ENCODE measurements around the gene TTC39B. TPM values are rescaled to one million over a fixed set of nuclear protein-coding genes. Genes with fewer than 3 reads are reported as not detected.

The TTC39B gene
- total RNA-seq, 1 experiment from 2014 or later = 6.0 TPM

DNA sequence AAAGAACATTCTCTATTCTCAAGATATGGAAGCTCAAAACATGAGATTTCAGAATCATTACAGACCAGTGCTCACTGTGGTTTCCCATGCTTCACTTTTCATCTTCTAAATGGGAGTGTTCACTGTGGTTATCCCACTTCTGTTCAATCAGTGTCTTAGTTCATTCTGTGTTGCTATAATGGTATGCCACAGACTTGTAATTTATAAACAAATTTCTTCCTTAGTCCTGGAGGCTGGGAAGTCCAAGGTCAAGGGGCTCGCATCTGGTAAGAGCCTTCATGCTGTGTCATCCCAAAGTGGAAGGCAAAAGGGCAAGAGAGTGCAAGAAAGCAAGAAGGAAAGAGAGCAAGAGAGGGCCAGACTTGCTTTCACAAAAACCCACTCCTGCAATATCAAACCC is 146.3 kb downstream of the TTC39B start:
- TF ChIP-seq, protein P1, sequence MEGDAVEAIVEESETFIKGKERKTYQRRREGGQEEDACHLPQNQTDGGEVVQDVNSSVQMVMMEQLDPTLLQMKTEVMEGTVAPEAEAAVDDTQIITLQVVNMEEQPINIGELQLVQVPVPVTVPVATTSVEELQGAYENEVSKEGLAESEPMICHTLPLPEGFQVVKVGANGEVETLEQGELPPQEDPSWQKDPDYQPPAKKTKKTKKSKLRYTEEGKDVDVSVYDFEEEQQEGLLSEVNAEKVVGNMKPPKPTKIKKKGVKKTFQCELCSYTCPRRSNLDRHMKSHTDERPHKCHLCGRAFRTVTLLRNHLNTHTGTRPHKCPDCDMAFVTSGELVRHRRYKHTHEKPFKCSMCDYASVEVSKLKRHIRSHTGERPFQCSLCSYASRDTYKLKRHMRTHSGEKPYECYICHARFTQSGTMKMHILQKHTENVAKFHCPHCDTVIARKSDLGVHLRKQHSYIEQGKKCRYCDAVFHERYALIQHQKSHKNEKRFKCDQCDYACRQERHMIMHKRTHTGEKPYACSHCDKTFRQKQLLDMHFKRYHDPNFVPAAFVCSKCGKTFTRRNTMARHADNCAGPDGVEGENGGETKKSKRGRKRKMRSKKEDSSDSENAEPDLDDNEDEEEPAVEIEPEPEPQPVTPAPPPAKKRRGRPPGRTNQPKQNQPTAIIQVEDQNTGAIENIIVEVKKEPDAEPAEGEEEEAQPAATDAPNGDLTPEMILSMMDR (IDR thresholded peaks at IDR 0.05; ENCODE audit: unreplicated experiment) = no peak
- intact Hi-C loops (cut with micrococcal nuclease; ENCODE audit: unreplicated experiment) = no loop called here
- H3K36me3 Mint-ChIP-seq (ENCODE audit: insufficient read depth, unreplicated experiment) = no peaks in the 10 kb centered on the region
- H3K27ac Mint-ChIP-seq (ENCODE audit: unreplicated experiment) = no peak overlapping the region
- H3K4me3 Mint-ChIP-seq (ENCODE audit: low read depth, unreplicated experiment) = no peak overlapping the region
- H3K4me1 Mint-ChIP-seq (ENCODE audit: low read depth, unreplicated experiment) = no peaks in the 10 kb centered on the region
- CTCF ChIA-PET = no interaction called here
- no peaks in the 10 kb centered on the region for H3K27me3 Mint-ChIP-seq (ENCODE audit: unreplicated experiment)
- DNase-seq = no peak
- no TSS peak for BruUV-seq (replicated peaks)
- H3K9me3 Mint-ChIP-seq (ENCODE audit: low read depth, unreplicated experiment) = no peaks in the 10 kb centered on the region

- intact Hi-C loops (cut with micrococcal nuclease; ENCODE audit: unreplicated experiment) = no loop called here
- Mint-ChIP-seq H3K4me3 (ENCODE audit: low read depth, unreplicated experiment) (no peak overlapping the region), H3K27ac (ENCODE audit: unreplicated experiment) (no peak overlapping the region), H3K36me3 (ENCODE audit: insufficient read depth, unreplicated experiment) (no peaks in the 10 kb centered on the region), H3K27me3 (ENCODE audit: unreplicated experiment) (no peaks in the 10 kb centered on the region), H3K4me1 (ENCODE audit: low read depth, unreplicated experiment) (no peaks in the 10 kb centered on the region), H3K9me3 (ENCODE audit: low read depth, unreplicated experiment) (no peaks in the 10 kb centered on the region)
- TF ChIP-seq, protein P1 (IDR thresholded peaks at IDR 0.05; ENCODE audit: unreplicated experiment) = no peak
- DNase-seq = no peak
- CTCF ChIA-PET = no interaction called here
- BruUV-seq (replicated peaks) = no TSS peak
These were observed 149.0 kb downstream of the TTC39B start for GRCh38 chr9:15158064-15158463.

DNA sequence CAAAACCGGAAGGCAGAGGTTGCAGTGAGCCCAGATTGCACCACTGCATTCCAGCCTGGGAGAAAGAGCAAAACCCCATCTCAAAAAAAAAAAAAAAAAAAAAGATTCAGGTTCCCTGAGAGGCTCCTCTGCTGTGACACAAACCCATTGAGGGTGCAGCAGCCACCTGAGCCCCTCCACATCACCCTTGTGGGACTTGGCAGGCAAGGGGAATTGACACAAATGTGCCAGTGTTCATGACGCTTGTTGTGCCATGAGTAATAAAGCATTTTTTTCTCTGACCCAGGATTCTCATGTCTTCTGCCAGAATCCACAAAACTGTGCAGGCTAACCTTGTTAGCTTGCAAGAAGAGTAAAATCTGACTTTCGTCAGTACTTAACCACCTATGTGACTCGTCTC is 149.6 kb downstream of the TTC39B start:
- CTCF ChIA-PET = interaction anchor here (0.6 kb wide), 1 partner anchor 843 kb away, joined by 5 read pairs; the partner anchor contains the start of gene NFIB
- H3K4me3 Mint-ChIP-seq (ENCODE audit: low read depth, unreplicated experiment) = no peak overlapping the region
- no peaks in the 10 kb centered on the region for H3K4me1 Mint-ChIP-seq (ENCODE audit: low read depth, unreplicated experiment)
- intact Hi-C loops (cut with micrococcal nuclease; ENCODE audit: unreplicated experiment) = no loop called here
- TF ChIP-seq, protein P1 (IDR thresholded peaks at IDR 0.05; ENCODE audit: unreplicated experiment) = no peak
- H3K27ac Mint-ChIP-seq (ENCODE audit: unreplicated experiment) = no peak overlapping the region
- no peaks in the 10 kb centered on the region for H3K9me3 Mint-ChIP-seq (ENCODE audit: low read depth, unreplicated experiment)
- no peaks in the 10 kb centered on the region for H3K36me3 Mint-ChIP-seq (ENCODE audit: insufficient read depth, unreplicated experiment)
- no peaks in the 10 kb centered on the region for H3K27me3 Mint-ChIP-seq (ENCODE audit: unreplicated experiment)
- no TSS peak for BruUV-seq (replicated peaks)
- DNase-seq = no peak

- Mint-ChIP-seq H3K36me3 (ENCODE audit: insufficient read depth, unreplicated experiment) (no peaks in the 10 kb centered on the region), H3K27me3 (ENCODE audit: unreplicated experiment) (no peaks in the 10 kb centered on the region), H3K4me1 (ENCODE audit: low read depth, unreplicated experiment) (no peaks in the 10 kb centered on the region), H3K4me3 (ENCODE audit: low read depth, unreplicated experiment) (no peak overlapping the region), H3K27ac (ENCODE audit: unreplicated experiment) (no peak overlapping the region), H3K9me3 (ENCODE audit: low read depth, unreplicated experiment) (no peaks in the 10 kb centered on the region)
- no peak for DNase-seq
- intact Hi-C loops (cut with micrococcal nuclease; ENCODE audit: unreplicated experiment) = no loop called here
- TF ChIP-seq, protein P1 (IDR thresholded peaks at IDR 0.05; ENCODE audit: unreplicated experiment) = no peak
- no TSS peak for BruUV-seq (replicated peaks)
- CTCF ChIA-PET = no interaction called here
These were observed 150.8 kb downstream of the TTC39B start for GRCh38 chr9:15156241-15156640.

Measured in Calu3 (cell line).